Astrocyte (in vitro differentiated cells and primary cell): ENCODE results near the gene SGCD. TPM values are rescaled to one million over a fixed set of nuclear protein-coding genes. Genes with fewer than 3 reads are reported as not detected.
A peak's percentile ranks its signal among the peaks of the same experiment; 100 is the strongest.

Source experiments
- DNase-seq: peaks from one replicate; pipeline ENCODE4 v3.0.0-alpha.2; 2010; ENCODE audit warnings: low read depth
- FAIRE-seq: peaks from 2 replicates; lab custom pipeline; 2011; peaks lifted over from hg19 to GRCh38; lab: Jason Lieb, UNC
- H2AFZ ChIP-seq: 2 replicates; pipeline ENCODE4 v1.6.0; 2012; ENCODE audit warnings: low read depth, low read length, inconsistent platforms
- H3K27ac ChIP-seq: 2 replicates; pipeline ENCODE4 v1.5.1; 2011; ENCODE audit warnings: low read depth, low read length, inconsistent platforms
- H3K27me3 ChIP-seq: 2 replicates; pipeline ENCODE4 v1.6.0; 2011; ENCODE audit warnings: low read length, inconsistent platforms; ENCODE audit not compliant: insufficient read depth
- H3K36me3 ChIP-seq: 2 replicates; pipeline ENCODE4 v1.5.1; 2011; ENCODE audit warnings: low read length, inconsistent platforms; ENCODE audit not compliant: insufficient read depth
- H3K4me1 ChIP-seq: 2 replicates; pipeline ENCODE4 v1.5.1; 2011; ENCODE audit warnings: low read length, inconsistent platforms; ENCODE audit not compliant: insufficient read depth
- H3K4me2 ChIP-seq: 2 replicates; pipeline ENCODE4 v1.6.0; 2012; ENCODE audit warnings: low read length, inconsistent platforms
- H3K4me3 ChIP-seq: 2 replicates; pipeline ENCODE4 v1.5.1; 2011; ENCODE audit warnings: low read depth, mild to moderate bottlenecking, low read length, inconsistent platforms; ENCODE audit not compliant: insufficient read depth
- H3K79me2 ChIP-seq: 2 replicates; pipeline ENCODE4 v1.6.0; 2012; ENCODE audit warnings: mild to moderate bottlenecking, low read length, inconsistent platforms; ENCODE audit not compliant: insufficient read depth
- H3K9ac ChIP-seq: 2 replicates; pipeline ENCODE4 v1.6.0; 2012; ENCODE audit warnings: mild to moderate bottlenecking, low read length, inconsistent platforms
- H3K9me3 ChIP-seq: 2 replicates; pipeline ENCODE4 v1.5.1; 2012; ENCODE audit warnings: low read depth, mild to moderate bottlenecking, low read length, inconsistent platforms; ENCODE audit not compliant: insufficient read depth
- H4K20me1 ChIP-seq: 2 replicates; pipeline ENCODE4 v1.6.0; 2012; ENCODE audit warnings: low read length, inconsistent platforms; ENCODE audit not compliant: insufficient read depth
- H3K27ac Mint-ChIP-seq: one replicate; pipeline ENCODE4 v1.8.0; 2021; ENCODE audit warnings: mild to moderate bottlenecking, mixed read lengths; ENCODE audit not compliant: unreplicated experiment
- H3K27me3 Mint-ChIP-seq: one replicate; pipeline ENCODE4 v1.8.0; 2021; ENCODE audit warnings: low read depth, mixed read lengths; ENCODE audit not compliant: unreplicated experiment
- H3K36me3 Mint-ChIP-seq: one replicate; pipeline ENCODE4 v1.8.0; 2021; ENCODE audit warnings: low read depth, mixed read lengths; ENCODE audit not compliant: unreplicated experiment
- H3K4me1 Mint-ChIP-seq: one replicate; pipeline ENCODE4 v1.8.0; 2021; ENCODE audit warnings: low read depth, mixed read lengths; ENCODE audit not compliant: unreplicated experiment
- H3K4me3 Mint-ChIP-seq: one replicate; pipeline ENCODE4 v1.8.0; 2021; ENCODE audit warnings: mild to moderate bottlenecking, moderate library complexity, mixed read lengths; ENCODE audit not compliant: unreplicated experiment
- H3K9me3 Mint-ChIP-seq: one replicate; pipeline ENCODE4 v1.8.0; 2021; ENCODE audit warnings: mild to moderate bottlenecking, mixed read lengths; ENCODE audit not compliant: unreplicated experiment
- CTCF ChIP-seq: IDR thresholded peaks from 2 replicates; pipeline ENCODE4 v1.5.1; 2011; ENCODE audit warnings: low read depth, mild to moderate bottlenecking, inconsistent platforms, low read length, moderate library complexity; ENCODE audit not compliant: insufficient read depth
- EZH2 ChIP-seq: IDR thresholded peaks from 2 replicates; pipeline ENCODE4 v1.6.1; 2012; ENCODE audit warnings: mild to moderate bottlenecking, low read length, inconsistent platforms; ENCODE audit not compliant: insufficient read depth
- total RNA-seq: library from RNA; stranded (reverse); gene quantifications from 2 replicates; pipeline ENCODE4 v1.2.1, GENCODE V29; 2021

SGCD gene
- total RNA-seq, 1 donor from 2014 or later = 2.9 TPM

- H4K20me1 ChIP-seq = no peaks in the 10 kb centered on the region
- TF ChIP-seq EZH2 = no peak
- no peak for TF ChIP-seq CTCF
- no peaks in the 10 kb centered on the region for H3K9me3 ChIP-seq
- FAIRE-seq = peak; percentile 45
- Mint-ChIP-seq H3K4me3 (no peak overlapping the region), H3K9me3 (peaks cover 5% of the 10 kb centered on the region), H3K4me1 (peaks cover 4% of the 10 kb centered on the region), H3K27me3 (no peaks in the 10 kb centered on the region), H3K36me3 (no peaks in the 10 kb centered on the region), H3K27ac (no peak overlapping the region)
- no peaks in the 10 kb centered on the region for H3K36me3 ChIP-seq
- H3K4me2 ChIP-seq = no peak overlapping the region
- no peak for DNase-seq
- no peaks in the 10 kb centered on the region for H3K4me1 ChIP-seq
- H3K27me3 ChIP-seq = no peaks in the 10 kb centered on the region
- no peak overlapping the region for H3K4me3 ChIP-seq
- no peak overlapping the region for H3K9ac ChIP-seq
- no peak overlapping the region for H3K27ac ChIP-seq
- no peaks in the 10 kb centered on the region for H3K79me2 ChIP-seq
- no peak overlapping the region for H2AFZ ChIP-seq
Observed at GRCh38 chr5:156400231-156400986, 73.4 kb downstream of the SGCD start.

- TF ChIP-seq CTCF (no peak), EZH2 (no peak)
- Histone ChIP-seq H3K4me3 (no peak overlapping the region), H2AFZ (no peak overlapping the region), H3K9me3 (no peaks in the 10 kb centered on the region), H3K4me2 (peak overlapping the region; percentile 42), H3K36me3 (no peaks in the 10 kb centered on the region), H3K79me2 (no peaks in the 10 kb centered on the region), H4K20me1 (no peaks in the 10 kb centered on the region), H3K27me3 (no peaks in the 10 kb centered on the region), H3K4me1 (no peaks in the 10 kb centered on the region), H3K9ac (no peak overlapping the region), H3K27ac (no peak overlapping the region)
- Mint-ChIP-seq H3K9me3 (peaks cover 5% of the 10 kb centered on the region), H3K4me3 (no peak overlapping the region), H3K27me3 (no peaks in the 10 kb centered on the region), H3K4me1 (peaks cover 4% of the 10 kb centered on the region), H3K27ac (no peak overlapping the region), H3K36me3 (no peaks in the 10 kb centered on the region)
- FAIRE-seq (no peak), DNase-seq (no peak)
Observed at GRCh38 chr5:156401804-156402203, 74.8 kb downstream of the SGCD start.

GRCh38 chr5:156402387-156402921 is 75.5 kb downstream of the SGCD start:
- peak overlapping the region; percentile 42 for H3K4me2 ChIP-seq
- Mint-ChIP-seq H3K9me3 (peaks cover 3% of the 10 kb centered on the region), H3K4me3 (no peak overlapping the region), H3K4me1 (peaks cover 4% of the 10 kb centered on the region), H3K27me3 (no peaks in the 10 kb centered on the region), H3K27ac (peak overlapping the region; percentile 17), H3K36me3 (no peaks in the 10 kb centered on the region)
- H2AFZ ChIP-seq = no peak overlapping the region
- no peaks in the 10 kb centered on the region for H4K20me1 ChIP-seq
- no peak overlapping the region for H3K4me3 ChIP-seq
- no peaks in the 10 kb centered on the region for H3K4me1 ChIP-seq
- H3K79me2 ChIP-seq = no peaks in the 10 kb centered on the region
- H3K27ac ChIP-seq = no peak overlapping the region
- no peak for FAIRE-seq
- no peaks in the 10 kb centered on the region for H3K27me3 ChIP-seq
- no peaks in the 10 kb centered on the region for H3K9me3 ChIP-seq
- H3K36me3 ChIP-seq = no peaks in the 10 kb centered on the region
- DNase-seq = peak; percentile 39
- TF ChIP-seq CTCF = no peak
- TF ChIP-seq EZH2 = no peak
- no peak overlapping the region for H3K9ac ChIP-seq
